Tibial nerve (tissue), 4 donors: ENCODE results near the gene MPHOSPH10. TPM values are rescaled to one million over a fixed set of nuclear protein-coding genes. Genes with fewer than 3 reads are reported as not detected.
A peak's percentile ranks its signal among the peaks of the same experiment; 100 is the strongest.

Experiments
- DNase-seq, 2 donors: peaks; one replicate each; pipeline ENCODE4 v3.0.0-alpha.2; 2019; ENCODE audit warnings: low spot score in 2 of 2
- H3K27ac ChIP-seq, 4 donors: fragments of 200-600 bp; sonication (generic) in 3 of 4; one replicate each; pipeline ENCODE4 v1.5.1; 2017 to 2019; ENCODE audit warnings: mild to moderate bottlenecking in 1 of 4
- H3K27me3 ChIP-seq, 2 donors: fragments of 200-600 bp; sonication (generic) in 1 of 2; one replicate each; pipeline versions ENCODE4 v1.5.1 to v1.6.0; 2017 to 2019
- H3K36me3 ChIP-seq, 3 donors: fragments of 200-600 bp; sonication (generic); one replicate each; pipeline ENCODE4 v1.5.1; 2018 to 2019
- H3K4me1 ChIP-seq, 4 donors: fragments of 200-600 bp; sonication (generic) in 3 of 4; one replicate each; pipeline ENCODE4 v1.5.1; 2017 to 2019
- H3K4me3 ChIP-seq, 4 donors: fragments of 200-600 bp; sonication (generic) in 3 of 4; one replicate each; pipeline ENCODE4 v1.5.1; 2017 to 2019; ENCODE audit warnings: mild to moderate bottlenecking in 1 of 4, moderate library complexity in 1 of 4
- H3K9me3 ChIP-seq, 4 donors: fragments of 200-600 bp; sonication (generic) in 3 of 4; one replicate each; pipeline ENCODE4 v1.5.1; 2017 to 2019
- EP300 ChIP-seq, 2 donors: sonication (generic); formaldehyde crosslinking; IDR thresholded peaks; one replicate each; pipeline ENCODE4 v1.6.1; 2017; ENCODE audit warnings: antibody characterized with exemption in 2 of 2, mild to moderate bottlenecking in 1 of 2
- POLR2A ChIP-seq, 2 donors: fragments of 450-650 bp; IDR thresholded peaks; one replicate each; pipeline ENCODE4 v1.6.1; 2017; ENCODE audit warnings: antibody characterized with exemption in 2 of 2, mild to moderate bottlenecking in 2 of 2, moderate library complexity in 2 of 2
- WGBS, 2 donors: methylation state at CpG; one replicate each; pipeline ENCODE4 v1.1.5; 2018; 5-methylcytosine and 5-hydroxymethylcytosine counted together
- small RNA-seq: library from RNA; depleted of rRNA; stranded (forward); fragments of <200 nt; gene quantifications from one replicate; pipeline ENCODE3, GENCODE V24; 2016
- total RNA-seq, 4 donors: library from RNA; depleted of rRNA; stranded (reverse); fragments of >200 nt; gene quantifications; one replicate each; pipeline ENCODE4 v1.1.0, GENCODE V29; 2016
- TF ChIP-seq, protein P1 (sequence below), 5 experiments: fragments of 200-600 bp in 3 of 5; fragments of 450-650 bp in 2 of 5; sonication (generic) in 3 of 5; IDR thresholded peaks; one replicate each; pipeline ENCODE4 v1.5.1; 2016 to 2019; ENCODE audit warnings: antibody characterized with exemption in 5 of 5, mild to moderate bottlenecking in 3 of 5, moderate library complexity in 2 of 5

Gene MPHOSPH10
- total RNA-seq, 4 donors from 2014 or later = 15.3 to 30.8 (median 16.6) TPM

GRCh38 chr2:71186973-71187372 lies 56.5 kb downstream of the MPHOSPH10 start:
- Histone ChIP-seq H3K27ac (no peak overlapping the region), H3K36me3 (no peaks in the 10 kb centered on the region), H3K27me3 (no peaks in the 10 kb centered on the region), H3K4me3 (no peak overlapping the region), H3K4me1 (peaks cover 0 to 5% (median 2%) of the 10 kb centered on the region in 4 donors), H3K9me3 (no peaks in the 10 kb centered on the region)
- DNase-seq = no peak
- TF ChIP-seq POLR2A (IDR thresholded peaks at IDR 0.05) (no peak), EP300 (IDR thresholded peaks at IDR 0.05) (no peak)
- TF ChIP-seq, protein P1, sequence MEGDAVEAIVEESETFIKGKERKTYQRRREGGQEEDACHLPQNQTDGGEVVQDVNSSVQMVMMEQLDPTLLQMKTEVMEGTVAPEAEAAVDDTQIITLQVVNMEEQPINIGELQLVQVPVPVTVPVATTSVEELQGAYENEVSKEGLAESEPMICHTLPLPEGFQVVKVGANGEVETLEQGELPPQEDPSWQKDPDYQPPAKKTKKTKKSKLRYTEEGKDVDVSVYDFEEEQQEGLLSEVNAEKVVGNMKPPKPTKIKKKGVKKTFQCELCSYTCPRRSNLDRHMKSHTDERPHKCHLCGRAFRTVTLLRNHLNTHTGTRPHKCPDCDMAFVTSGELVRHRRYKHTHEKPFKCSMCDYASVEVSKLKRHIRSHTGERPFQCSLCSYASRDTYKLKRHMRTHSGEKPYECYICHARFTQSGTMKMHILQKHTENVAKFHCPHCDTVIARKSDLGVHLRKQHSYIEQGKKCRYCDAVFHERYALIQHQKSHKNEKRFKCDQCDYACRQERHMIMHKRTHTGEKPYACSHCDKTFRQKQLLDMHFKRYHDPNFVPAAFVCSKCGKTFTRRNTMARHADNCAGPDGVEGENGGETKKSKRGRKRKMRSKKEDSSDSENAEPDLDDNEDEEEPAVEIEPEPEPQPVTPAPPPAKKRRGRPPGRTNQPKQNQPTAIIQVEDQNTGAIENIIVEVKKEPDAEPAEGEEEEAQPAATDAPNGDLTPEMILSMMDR (IDR thresholded peaks at IDR 0.05) = no peak
- WGBS, 2 donors = 45 to 60% methylated on average over 1 of the region's 1 CpG

- Histone ChIP-seq H3K9me3 (no peaks in the 10 kb centered on the region), H3K4me1 (peaks cover 0 to 5% (median 2%) of the 10 kb centered on the region in 4 donors), H3K27ac (no peak overlapping the region), H3K36me3 (no peaks in the 10 kb centered on the region), H3K4me3 (no peak overlapping the region), H3K27me3 (no peaks in the 10 kb centered on the region)
- WGBS, 2 donors = 71 to 80% methylated on average over 2 of the region's 2 CpGs
- no peak for TF ChIP-seq POLR2A (IDR thresholded peaks at IDR 0.05)
- no peak for DNase-seq
These were observed 57.2 kb downstream of the MPHOSPH10 start for GRCh38 chr2:71187589-71187988.

- Histone ChIP-seq H3K27me3 (no peaks in the 10 kb centered on the region), H3K4me3 (no peak overlapping the region), H3K9me3 (peaks cover 0 to 5% (median 0%) of the 10 kb centered on the region in 4 donors), H3K36me3 (peaks cover 0 to 7% (median 0%) of the 10 kb centered on the region in 3 donors), H3K4me1 (peaks cover 0 to 2% (median 0%) of the 10 kb centered on the region in 4 donors), H3K27ac (no peak overlapping the region)
- DNase-seq = no peak
- no peak for TF ChIP-seq POLR2A (IDR thresholded peaks at IDR 0.05)
- TF ChIP-seq, protein P1 (IDR thresholded peaks at IDR 0.05) = peak in 1 of 5 experiments; percentile 12
- no peak for TF ChIP-seq EP300 (IDR thresholded peaks at IDR 0.05)
- 71 to 74% methylated on average over 3 of the region's 3 CpGs for WGBS, 2 donors
These were observed 60.5 kb downstream of the MPHOSPH10 start for GRCh38 chr2:71190656-71191569.

GRCh38 chr2:71191570-71191943 lies 61.1 kb downstream of the MPHOSPH10 start:
- WGBS, 2 donors = 77 to 82% methylated on average over 3 of the region's 3 CpGs
- TF ChIP-seq EP300 (IDR thresholded peaks at IDR 0.05) (no peak), POLR2A (IDR thresholded peaks at IDR 0.05) (no peak)
- TF ChIP-seq, protein P1 (IDR thresholded peaks at IDR 0.05) = no peak
- no peak for DNase-seq

More at GRCh38 chr2:71191570-71191943, 61.1 kb downstream of the MPHOSPH10 start:
- H3K36me3 ChIP-seq = peaks cover 0 to 13% (median 0%) of the 10 kb centered on the region in 3 donors
- no peaks in the 10 kb centered on the region for H3K27me3 ChIP-seq
- H3K27ac ChIP-seq = no peak overlapping the region
- no peaks in the 10 kb centered on the region for H3K4me1 ChIP-seq
- no peak overlapping the region for H3K4me3 ChIP-seq
- peaks cover 0 to 5% (median 0%) of the 10 kb centered on the region in 4 donors for H3K9me3 ChIP-seq

Small RNA genes within 50 kb of the gene (small RNA-seq; reads per million reads assigned to genes)
- not detected for gene AC007881.1

Other genes with a start within 250 kb of the MPHOSPH10 start
- gene VAX2, start 230.1 kb upstream of the MPHOSPH10 start, total RNA-seq = 1 to 10 TPM in 2 of 4 donors, under 1 TPM in 2; 0.44 to 3.3 (median 1.2) TPM
- gene ATP6V1B1, start 194.7 kb upstream of the MPHOSPH10 start, total RNA-seq = 1 to 10 TPM in 2 of 4 donors, not detected in 2; 1.2 to 2.5 TPM
- 1 to 10 TPM; 1.3 to 9.0 (median 2.7) TPM for gene ANKRD53, start 152.0 kb upstream of the MPHOSPH10 start, total RNA-seq
- 10 to 100 TPM; 36.1 to 38.7 (median 37.0) TPM for gene TEX261, start 135.8 kb upstream of the MPHOSPH10 start, total RNA-seq
- 100 to 1,000 TPM in 1 of 4 donors, 10 to 100 TPM in 3; 40.6 to 113 (median 65.5) TPM for gene NAGK, start 62.0 kb upstream of the MPHOSPH10 start, total RNA-seq
- 10 to 100 TPM in 3 of 4 donors, 1 to 10 TPM in 1; 7.5 to 17.2 (median 12.2) TPM for gene MCEE, start 405 bp upstream of the MPHOSPH10 start, total RNA-seq
- gene PAIP2B, start 96.5 kb downstream of the MPHOSPH10 start, total RNA-seq = 10 to 100 TPM in 3 of 4 donors, 1 to 10 TPM in 1; 5.7 to 22.1 (median 13.6) TPM
- gene ZNF638, start 201.1 kb downstream of the MPHOSPH10 start, total RNA-seq = 100 to 1,000 TPM; 202 to 286 (median 252) TPM